C4-2B (cell line): Measurements from ENCODE around the gene ENOX2.

Experiments
- CTCF ChIP-seq: fragments of 450-650 bp; conservative IDR thresholded peaks from 2 replicates; pipeline ENCODE4 v1.5.1; 2017; ENCODE audit warnings: mild to moderate bottlenecking
- ZFX ChIP-seq: fragments of 450-650 bp; IDR thresholded peaks from 2 replicates; pipeline ENCODE4 v1.6.1; 2017

- TF ChIP-seq CTCF (no peak), ZFX (no peak)
Measured at GRCh38 chrX:130786030-130786429, 117.0 kb downstream of the ENOX2 start.
